ENCODE results near the gene WDR86.

WDR86 gene

GRCh38 chr7:151379534-151380198 is 30.2 kb downstream of the WDR86 start:
- DNase-seq (ENCODE audit: low read depth, low spot score), result peak; percentile 77

GRCh38 chr7:151379193-151379520 is 30.7 kb downstream of the WDR86 start:
- no peak for DNase-seq (ENCODE audit: low read depth, low spot score)

GRCh38 chr7:151378496-151379192 is 31.2 kb downstream of the WDR86 start:
- DNase-seq (ENCODE audit: low read depth, low spot score), result no peak

GRCh38 chr7:151378011-151378410 is 31.8 kb downstream of the WDR86 start:
- DNase-seq (ENCODE audit: low read depth, low spot score), result no peak

- DNase-seq (ENCODE audit: low read depth, low spot score), result no peak
Measured at GRCh38 chr7:151377406-151377805, 32.4 kb downstream of the WDR86 start.

GRCh38 chr7:151376218-151376902 is 33.5 kb downstream of the WDR86 start:
- DNase-seq (ENCODE audit: low read depth, low spot score), result no peak

- DNase-seq (ENCODE audit: low read depth, low spot score), result no peak
Measured at GRCh38 chr7:151375530-151376217, 34.2 kb downstream of the WDR86 start.

GRCh38 chr7:151374726-151375125 is 35.1 kb downstream of the WDR86 start:
- no peak for DNase-seq (ENCODE audit: low read depth, low spot score)

GRCh38 chr7:151374139-151374538 is 35.7 kb downstream of the WDR86 start:
- no peak for DNase-seq (ENCODE audit: low read depth, low spot score)

- DNase-seq (ENCODE audit: low read depth, low spot score), result no peak
Measured at GRCh38 chr7:151373599-151373998, 36.2 kb downstream of the WDR86 start.

- no peak for DNase-seq (ENCODE audit: low read depth, low spot score)
Measured at GRCh38 chr7:151372612-151373265, 37.1 kb downstream of the WDR86 start.

GRCh38 chr7:151371266-151371665 is 38.6 kb downstream of the WDR86 start:
- DNase-seq (ENCODE audit: low read depth, low spot score), result no peak

GRCh38 chr7:151368136-151368571 is 41.7 kb downstream of the WDR86 start:
- DNase-seq (ENCODE audit: low read depth, low spot score), result peak; percentile 95

GRCh38 chr7:151367284-151367683 is 42.6 kb downstream of the WDR86 start:
- no peak for DNase-seq (ENCODE audit: low read depth, low spot score)

- no peak for DNase-seq (ENCODE audit: low read depth, low spot score)
Measured at GRCh38 chr7:151366880-151367222, 43.0 kb downstream of the WDR86 start.

- no peak for DNase-seq (ENCODE audit: low read depth, low spot score)
Measured at GRCh38 chr7:151366166-151366879, 43.5 kb downstream of the WDR86 start.

- DNase-seq (ENCODE audit: low read depth, low spot score), result no peak
Measured at GRCh38 chr7:151363182-151363581, 46.7 kb downstream of the WDR86 start.

- DNase-seq (ENCODE audit: low read depth, low spot score), result no peak
Measured at GRCh38 chr7:151361193-151361959, 48.5 kb downstream of the WDR86 start.

GRCh38 chr7:151352512-151352911 is 57.3 kb downstream of the WDR86 start:
- DNase-seq (ENCODE audit: low read depth, low spot score), result no peak

GRCh38 chr7:151351967-151352366 is 57.9 kb downstream of the WDR86 start:
- DNase-seq (ENCODE audit: low read depth, low spot score), result no peak

Measured in ELF-1 (cell line).